ENCODE data around the gene APC2.

DNA sequence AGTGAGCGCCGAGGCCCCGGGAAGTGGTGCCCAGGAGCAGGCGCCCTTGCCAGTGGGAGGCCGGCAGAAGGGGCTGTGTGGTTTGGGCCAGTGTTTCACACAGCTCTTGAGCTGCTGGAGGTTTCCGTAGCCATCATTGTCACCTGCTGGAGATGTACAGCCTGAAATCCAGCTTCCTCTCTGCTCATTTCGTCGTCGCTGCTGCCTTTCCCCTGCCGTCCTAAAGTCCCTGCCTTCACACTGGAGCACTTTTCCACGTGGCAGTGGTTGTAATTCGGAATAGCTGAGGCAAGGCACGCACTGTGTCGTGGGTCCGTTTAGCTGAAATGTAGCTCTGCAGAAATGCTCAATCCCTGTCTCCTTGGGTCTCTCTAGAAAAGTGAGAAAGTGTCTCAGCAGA is 29.3 kb upstream of the APC2 start:
- TF ChIP-seq, protein P1, sequence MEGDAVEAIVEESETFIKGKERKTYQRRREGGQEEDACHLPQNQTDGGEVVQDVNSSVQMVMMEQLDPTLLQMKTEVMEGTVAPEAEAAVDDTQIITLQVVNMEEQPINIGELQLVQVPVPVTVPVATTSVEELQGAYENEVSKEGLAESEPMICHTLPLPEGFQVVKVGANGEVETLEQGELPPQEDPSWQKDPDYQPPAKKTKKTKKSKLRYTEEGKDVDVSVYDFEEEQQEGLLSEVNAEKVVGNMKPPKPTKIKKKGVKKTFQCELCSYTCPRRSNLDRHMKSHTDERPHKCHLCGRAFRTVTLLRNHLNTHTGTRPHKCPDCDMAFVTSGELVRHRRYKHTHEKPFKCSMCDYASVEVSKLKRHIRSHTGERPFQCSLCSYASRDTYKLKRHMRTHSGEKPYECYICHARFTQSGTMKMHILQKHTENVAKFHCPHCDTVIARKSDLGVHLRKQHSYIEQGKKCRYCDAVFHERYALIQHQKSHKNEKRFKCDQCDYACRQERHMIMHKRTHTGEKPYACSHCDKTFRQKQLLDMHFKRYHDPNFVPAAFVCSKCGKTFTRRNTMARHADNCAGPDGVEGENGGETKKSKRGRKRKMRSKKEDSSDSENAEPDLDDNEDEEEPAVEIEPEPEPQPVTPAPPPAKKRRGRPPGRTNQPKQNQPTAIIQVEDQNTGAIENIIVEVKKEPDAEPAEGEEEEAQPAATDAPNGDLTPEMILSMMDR (conservative IDR thresholded peaks at IDR 0.05; ENCODE audit: low read depth, low read length), result no peak
- no peak for TF ChIP-seq EZH2 (IDR thresholded peaks at IDR 0.05; ENCODE audit: low read length, unreplicated experiment)
- TF ChIP-seq EZH2phosphoT487 (IDR thresholded peaks at IDR 0.05; ENCODE audit: borderline replicate concordance, low read length), result no peak

All from PC-3 (cell line).